DOHH2 (cell line): Measurements from ENCODE around the gene PROK2.

Source experiments
- H3F3A ChIP-seq: fragments of 200-600 bp; sonication (generic), shearing (Covaris generic); 2 replicates; pipeline ENCODE4 v1.6.0; 2016; ENCODE audit warnings: antibody characterized with exemption, mild to moderate bottlenecking; ENCODE audit not compliant: control insufficient read depth, insufficient read depth
- H3K27ac ChIP-seq: fragments of 200-600 bp; sonication (generic); 2 replicates; pipeline ENCODE4 v1.5.1; 2014; ENCODE audit warnings: low read depth, mild to moderate bottlenecking, low read length, moderate library complexity
- H3K27me3 ChIP-seq: fragments of 200-600 bp; sonication (generic); 2 replicates; pipeline ENCODE4 v1.6.1; 2014; ENCODE audit warnings: mild to moderate bottlenecking, low read length, mixed read lengths; ENCODE audit not compliant: control insufficient read depth
- H3K36me3 ChIP-seq: fragments of 200-600 bp; sonication (generic); 2 replicates; pipeline ENCODE4 v1.6.1; 2014; ENCODE audit warnings: mild to moderate bottlenecking, low read length, moderate library complexity, mixed read lengths; ENCODE audit not compliant: control insufficient read depth
- H3K4me1 ChIP-seq: fragments of 200-600 bp; sonication (generic); 2 replicates; pipeline ENCODE4 v1.6.1; 2014; ENCODE audit warnings: mild to moderate bottlenecking, low read length, mixed read lengths; ENCODE audit not compliant: control insufficient read depth
- H3K4me2 ChIP-seq: fragments of 200-600 bp; sonication (generic); 2 replicates; pipeline ENCODE4 v1.6.0; 2014; ENCODE audit warnings: mild to moderate bottlenecking, low read length, moderate library complexity
- H3K4me3 ChIP-seq: fragments of 200-600 bp; sonication (generic); 2 replicates; pipeline ENCODE4 v1.5.1; 2014; ENCODE audit warnings: mild to moderate bottlenecking, low read length, mixed read lengths
- H3K79me2 ChIP-seq: fragments of 200-600 bp; sonication (generic); 2 replicates; pipeline ENCODE4 v1.6.1; 2014; ENCODE audit warnings: mild to moderate bottlenecking, low read length, mixed read lengths; ENCODE audit not compliant: control insufficient read depth
- H3K9me2 ChIP-seq: fragments of 200-600 bp; sonication (generic); replicated peaks from 2 replicates; pipeline ENCODE4 v1.6.1; 2014; ENCODE audit warnings: mild to moderate bottlenecking, low read length, mixed read lengths; ENCODE audit not compliant: control insufficient read depth
- H3K9me3 ChIP-seq: fragments of 200-600 bp; sonication (generic); 2 replicates; pipeline ENCODE4 v1.6.1; 2014; ENCODE audit warnings: antibody characterized with exemption, low read length, mixed read lengths; ENCODE audit not compliant: control insufficient read depth, insufficient read depth
- H4K20me1 ChIP-seq: fragments of 200-600 bp; sonication (generic); 2 replicates; pipeline ENCODE4 v1.6.0; 2014; ENCODE audit warnings: low read depth, mild to moderate bottlenecking, antibody characterized with exemption, low read length, moderate library complexity; ENCODE audit not compliant: control insufficient read depth, insufficient read depth
- CTCF ChIP-seq: fragments of 200-600 bp; sonication (generic); IDR thresholded peaks from one replicate; pipeline ENCODE4 v1.5.1; 2014; ENCODE audit warnings: antibody characterized with exemption, mild to moderate bottlenecking, low read depth, low read length; ENCODE audit not compliant: poor library complexity, severe bottlenecking
- EZH2phosphoT487 ChIP-seq: fragments of 200-600 bp; sonication (generic); IDR thresholded peaks from 2 replicates; pipeline ENCODE4 v1.6.1; 2017; ENCODE audit warnings: borderline replicate concordance, mild to moderate bottlenecking, antibody characterized with exemption, low read length, moderate library complexity, mixed read lengths

Gene PROK2

GRCh38 chr3:71815340-71816067, 30.6 kb upstream of the PROK2 start:
- H3K4me3 ChIP-seq, result no peak overlapping the region
- no peaks in the 10 kb centered on the region for H3K9me3 ChIP-seq
- TF ChIP-seq CTCF (no peak), EZH2phosphoT487 (no peak)
- H4K20me1 ChIP-seq, result no peaks in the 10 kb centered on the region
- H3K79me2 ChIP-seq, result no peaks in the 10 kb centered on the region
- no peak overlapping the region for H3K4me2 ChIP-seq
- no peaks in the 10 kb centered on the region for H3K4me1 ChIP-seq
- H3F3A ChIP-seq, result no peaks in the 10 kb centered on the region
- no peaks in the 10 kb centered on the region for H3K36me3 ChIP-seq
- H3K9me2 ChIP-seq, result no peaks in the 10 kb centered on the region
- no peak overlapping the region for H3K27ac ChIP-seq
- H3K27me3 ChIP-seq, result peaks cover 25% of the 10 kb centered on the region

GRCh38 chr3:71813704-71814103, 28.8 kb upstream of the PROK2 start:
- Histone ChIP-seq H3K9me3 (no peaks in the 10 kb centered on the region), H3F3A (no peaks in the 10 kb centered on the region), H3K9me2 (no peaks in the 10 kb centered on the region), H3K4me2 (no peak overlapping the region), H3K79me2 (no peaks in the 10 kb centered on the region), H3K4me3 (no peak overlapping the region), H3K27ac (no peak overlapping the region), H4K20me1 (no peaks in the 10 kb centered on the region), H3K36me3 (no peaks in the 10 kb centered on the region), H3K27me3 (peaks cover 25% of the 10 kb centered on the region), H3K4me1 (no peaks in the 10 kb centered on the region)
- no peak for TF ChIP-seq CTCF
- no peak for TF ChIP-seq EZH2phosphoT487

- peaks cover 25% of the 10 kb centered on the region for H3K27me3 ChIP-seq
- H3K9me3 ChIP-seq, result no peaks in the 10 kb centered on the region
- H3F3A ChIP-seq, result no peaks in the 10 kb centered on the region
- H3K4me3 ChIP-seq, result no peak overlapping the region
- no peaks in the 10 kb centered on the region for H3K4me1 ChIP-seq
- no peaks in the 10 kb centered on the region for H3K9me2 ChIP-seq
- no peak overlapping the region for H3K4me2 ChIP-seq
- no peaks in the 10 kb centered on the region for H3K79me2 ChIP-seq
- H3K36me3 ChIP-seq, result no peaks in the 10 kb centered on the region
- no peaks in the 10 kb centered on the region for H4K20me1 ChIP-seq
- no peak overlapping the region for H3K27ac ChIP-seq
- no peak for TF ChIP-seq CTCF
- TF ChIP-seq EZH2phosphoT487, result no peak
These were observed 28.1 kb upstream of the PROK2 start for GRCh38 chr3:71813073-71813472.
